HTERT RPE-1 (cell line): ENCODE data around the gene JPH2.

Source experiments
- in situ Hi-C: fragments of 300-500 bp; cut with MboI; formaldehyde crosslinking; loops from 4 replicates; pipeline ENCODE4 v1.14.3; 2020; ENCODE audit warnings: low sequenced_read_pairs

JPH2 gene

GRCh38 chr20:44065401-44066340 lies 121.3 kb downstream of the JPH2 start:
- in situ Hi-C loops: no loop called here

GRCh38 chr20:44064501-44065400 lies 122.2 kb downstream of the JPH2 start:
- in situ Hi-C loops: no loop called here
